AG10803 (cell line): ENCODE measurements around the gene STARD13.

Experiments
- DNase-seq: peaks from one replicate; pipeline ENCODE4 v3.0.0; 2010; ENCODE audit warnings: low read depth
- H3K4me3 ChIP-seq: 2 replicates; pipeline ENCODE4 v1.5.1; 2011; ENCODE audit warnings: mild to moderate bottlenecking, low read length, control low read depth
- CTCF ChIP-seq: conservative IDR thresholded peaks from 2 replicates; pipeline ENCODE4 v1.5.1; 2011; ENCODE audit warnings: mild to moderate bottlenecking, low read length, control low read depth, inconsistent platforms

The STARD13 gene

GRCh38 chr13:33285420-33286124 lies at the start of gene STARD13:
TSS of gene STARD13 (minus strand) at chr13:33285755. CDS start at chr13:33285638, 117 bp downstream.
- H3K4me3 ChIP-seq: peak within 1 kb of the TSS; percentile 96
- peak; percentile 98 for DNase-seq
- TF ChIP-seq CTCF: peak; percentile 62

- no peak for TF ChIP-seq CTCF
- no peak for DNase-seq
- no peak overlapping the region for H3K4me3 ChIP-seq
Observed at GRCh38 chr13:33334831-33335230, 49.3 kb upstream of the STARD13 start.

DNA sequence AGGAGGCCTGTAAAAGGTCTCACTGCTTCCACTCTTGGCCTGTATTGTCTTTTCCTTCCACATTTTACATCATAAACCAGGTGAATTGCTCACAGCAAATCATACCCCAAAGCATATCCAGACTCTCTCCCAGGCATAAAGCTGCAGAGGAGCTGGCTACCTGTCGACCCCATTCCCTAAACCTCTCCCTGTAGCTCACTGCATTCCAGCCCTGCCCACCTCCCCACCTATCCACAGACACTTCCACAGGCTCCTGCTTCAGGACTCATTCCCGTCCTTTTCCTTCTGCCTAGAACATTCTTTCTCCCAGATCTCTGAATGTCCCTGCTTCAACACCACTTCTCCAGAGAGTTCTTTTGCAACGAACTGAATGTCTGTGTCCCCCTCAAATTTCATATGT lies 46.4 kb upstream of the STARD13 start:
- no peak overlapping the region for H3K4me3 ChIP-seq
- no peak for DNase-seq
- no peak for TF ChIP-seq CTCF

- no peak for DNase-seq
- H3K4me3 ChIP-seq: no peak overlapping the region
- no peak for TF ChIP-seq CTCF
Observed at GRCh38 chr13:33330483-33330882, 44.9 kb upstream of the STARD13 start.

- peak; percentile 27 for DNase-seq
- no peak for TF ChIP-seq CTCF
- H3K4me3 ChIP-seq: no peak overlapping the region
Observed at GRCh38 chr13:33328701-33329100, 43.1 kb upstream of the STARD13 start.

GRCh38 chr13:33326723-33327122 lies 41.2 kb upstream of the STARD13 start:
- TF ChIP-seq CTCF: no peak
- DNase-seq: no peak
- no peak overlapping the region for H3K4me3 ChIP-seq

DNA sequence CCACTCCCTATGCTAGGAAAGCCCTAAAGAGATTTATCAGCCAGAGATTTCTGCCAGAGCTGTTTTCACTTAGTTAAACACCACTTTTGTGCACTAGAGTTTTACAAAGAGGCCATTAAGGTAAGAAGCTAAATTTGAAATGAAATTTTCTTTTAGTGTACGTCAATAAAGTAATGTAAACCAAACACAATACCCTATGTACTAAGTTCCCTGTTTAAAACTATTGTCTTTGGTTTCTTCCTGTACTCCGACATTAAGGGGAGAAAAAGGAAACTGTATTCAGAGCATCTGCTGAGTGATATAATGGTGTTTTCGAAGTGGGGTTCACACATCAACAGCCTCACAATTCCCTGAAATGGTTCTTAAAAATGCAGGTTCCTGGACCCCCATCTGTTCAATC lies 40.7 kb upstream of the STARD13 start:
- no peak overlapping the region for H3K4me3 ChIP-seq
- no peak for TF ChIP-seq CTCF
- no peak for DNase-seq
